Cardiac septum (tissue), 1 donor: Measurements from ENCODE around the gene DNMT3A. TPM values are rescaled to one million over a fixed set of nuclear protein-coding genes. Genes with fewer than 3 reads are reported as not detected.
A peak's percentile ranks its signal among the peaks of the same experiment; 100 is the strongest.

Source experiments
- DNase-seq: peaks from one replicate; pipeline ENCODE4 v3.0.0-alpha.2; 2020; ENCODE audit warnings: low spot score
- intact Hi-C: fragments of 100-400 bp; cut with DNase I; formaldehyde crosslinking; loops from one replicate; pipeline ENCODE4 v1.14.0; 2022
- long read RNA-seq: library from polyadenylated mRNA; unstranded; transcript quantifications from one replicate; pipeline ENCODE4 v2.0.0, GENCODE V29; 2021
- total RNA-seq: library from RNA; stranded (reverse); fragmentation: NEBNext Ultra II Directional; extraction: Animal tissue kit (Norgen Biotek cat#: 25700); gene quantifications from one replicate; pipeline ENCODE4 v1.2.1, GENCODE V29; 2021
- donor health status: DM: no; HTN: no; CAD: no.

DNMT3A gene
- total RNA-seq = 24.9 TPM
- long read RNA-seq, full-length matches to known transcripts = 6 of 25 reads
- long read RNA-seq, partial matches to known transcripts = 7 of 25 reads
- long read RNA-seq, other reads (novel, unspliced or antisense) = 12 of 25 reads

DNA sequence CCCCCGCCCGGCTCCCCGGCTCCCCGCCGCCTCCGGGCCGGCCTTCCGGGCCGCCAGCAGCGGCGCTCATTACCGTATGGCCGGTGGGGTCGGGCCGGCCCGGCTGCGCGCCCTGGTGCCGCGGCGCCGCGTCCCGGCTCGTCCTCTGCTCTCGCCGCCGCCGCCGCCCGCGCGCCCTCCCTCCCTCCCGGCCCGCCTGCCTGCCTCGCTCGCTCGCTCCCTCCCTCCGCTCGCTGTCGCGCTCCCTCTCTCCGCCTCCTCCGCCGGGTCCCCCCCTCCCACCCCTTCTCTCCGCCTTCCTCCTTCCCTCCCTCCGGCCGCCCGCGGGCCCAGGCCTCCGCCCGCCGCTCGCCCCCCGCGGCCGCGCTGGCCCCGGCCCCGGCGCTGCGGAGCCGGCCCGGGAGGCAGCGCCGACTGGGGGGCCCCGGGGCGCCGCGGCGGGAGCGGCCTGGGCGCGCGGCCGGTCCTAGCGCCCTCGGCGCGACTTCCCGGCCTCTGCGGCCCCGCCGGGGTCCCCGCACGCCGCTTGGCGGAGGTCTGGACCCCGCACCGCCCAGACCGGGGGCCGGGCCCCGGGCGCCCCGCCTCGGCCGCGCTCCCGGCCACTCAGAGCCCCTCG lies at the start of gene DNMT3A:
TSS of gene DNMT3A (minus strand) at position 173 of the 619 bp plus-strand sequence. CDS start 27,941 bp downstream, outside the sequence.
- intact Hi-C loops = loop anchor here (2.0 to 5.0 kb wide), 2 partner anchors 35 to 180 kb away; no protein-coding TSS in a partner anchor
- peak; percentile 86 for DNase-seq

DNA sequence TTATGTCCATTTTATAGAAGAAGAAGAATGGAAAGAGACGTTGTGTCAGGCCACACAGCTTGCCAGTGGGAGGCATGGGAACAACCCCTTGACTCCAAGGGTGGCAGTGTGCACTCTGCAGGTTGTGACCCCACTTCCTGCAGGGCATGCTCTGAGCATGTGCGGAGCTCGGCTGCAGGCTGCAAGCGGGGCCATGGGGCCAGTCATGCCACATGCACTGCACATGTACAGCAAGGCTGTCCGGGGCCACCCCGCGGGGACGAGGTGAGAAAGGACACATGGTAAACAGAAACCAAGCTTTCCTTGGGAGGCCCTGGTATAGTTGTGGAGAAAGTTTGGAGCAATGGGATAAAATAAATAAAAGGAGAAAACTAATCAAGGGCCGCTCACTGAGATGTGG lies 47.4 kb upstream of the DNMT3A start:
- intact Hi-C loops = no loop called here
- no peak for DNase-seq

DNA sequence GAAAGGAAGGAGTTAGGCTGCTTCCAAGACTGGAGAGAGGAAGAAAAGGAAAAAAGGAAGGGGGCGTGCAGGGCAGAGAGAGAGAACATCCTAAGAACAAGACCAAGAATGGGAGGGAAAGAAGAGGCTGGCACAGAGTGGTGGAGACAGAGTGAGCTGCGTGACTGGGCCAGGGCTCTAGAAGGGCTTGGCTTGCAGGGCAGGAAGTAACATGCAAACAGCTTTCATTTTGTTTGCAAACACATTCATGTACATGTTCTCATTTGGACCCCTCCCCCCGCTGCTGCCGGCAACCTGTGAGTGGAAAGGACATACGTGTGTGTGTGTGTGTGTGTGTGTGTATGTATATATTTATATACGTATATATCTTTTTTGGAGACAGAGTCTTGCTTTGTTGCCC lies 46.8 kb upstream of the DNMT3A start:
- DNase-seq = no peak
- intact Hi-C loops = no loop called here

DNA sequence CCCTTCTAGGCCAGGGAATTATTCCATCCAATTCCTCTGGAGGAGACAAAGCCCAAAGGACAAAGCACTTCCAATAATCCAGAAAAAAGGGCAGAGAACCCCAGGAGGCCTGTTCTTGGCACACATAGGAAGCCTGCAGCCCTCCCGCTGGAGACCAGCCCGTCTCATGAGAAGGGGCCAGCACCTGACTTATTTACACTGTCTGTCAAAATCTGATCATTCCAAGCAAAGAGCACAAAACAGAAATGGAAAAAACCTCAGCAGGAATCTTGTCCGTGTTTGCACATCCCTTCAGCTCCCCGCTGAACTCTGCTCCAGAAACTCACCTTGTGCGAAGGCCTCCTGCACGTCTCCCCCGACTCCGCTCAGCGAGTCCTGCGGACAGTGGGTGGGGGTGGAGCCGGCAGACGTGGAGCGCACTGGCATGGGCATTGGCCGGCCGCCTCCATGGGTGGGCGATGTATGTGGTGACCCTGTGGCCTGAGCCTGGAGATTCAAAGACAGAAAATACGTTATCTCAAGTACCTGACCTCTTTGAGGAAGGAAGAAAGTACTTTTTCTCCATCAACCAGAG lies 46.2 kb upstream of the DNMT3A start:
- intact Hi-C loops = no loop called here
- no peak for DNase-seq

DNA sequence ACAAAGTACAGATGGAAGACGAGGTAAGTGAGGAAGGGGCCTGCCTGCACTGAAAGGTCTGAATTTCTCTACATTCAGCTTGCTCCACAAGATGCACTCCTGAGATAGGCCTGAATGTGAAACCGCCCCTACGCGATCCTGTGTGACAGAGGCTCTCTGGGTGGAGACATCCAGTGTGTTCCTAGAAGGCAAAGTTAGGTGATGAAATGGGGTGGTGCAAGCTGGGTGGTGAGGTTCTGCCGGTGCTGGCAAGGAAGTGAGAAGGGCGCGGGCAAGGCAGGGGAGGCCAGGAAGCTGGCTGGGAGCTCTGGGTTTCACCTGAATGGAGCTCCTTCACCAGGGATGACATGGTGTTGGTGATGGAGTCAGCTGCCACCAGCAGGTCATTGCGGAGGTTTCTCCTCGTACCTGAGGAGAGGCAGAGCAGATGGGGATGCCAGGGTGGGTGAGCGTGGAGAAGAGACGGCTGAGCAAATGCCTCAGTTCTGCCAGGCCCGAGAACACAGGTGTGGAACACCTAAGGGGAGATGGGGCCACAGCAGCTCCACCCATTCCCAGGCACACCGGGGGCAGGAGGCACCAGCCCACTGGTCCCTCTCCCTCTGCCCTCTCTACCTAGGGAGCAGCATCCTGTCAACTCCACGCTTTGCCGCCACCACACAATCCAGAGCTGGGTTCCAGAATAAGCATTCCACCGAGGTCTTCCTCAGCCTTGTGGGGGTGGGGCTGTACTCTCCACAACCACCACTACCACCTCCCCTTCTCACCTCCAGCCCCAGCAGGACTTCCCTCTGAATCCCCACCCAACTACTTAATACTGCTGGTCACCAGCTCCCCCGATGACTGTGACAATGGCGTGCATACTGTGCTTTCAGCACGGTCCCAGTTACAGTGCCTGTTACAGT lies 45.5 kb upstream of the DNMT3A start:
- no peak for DNase-seq

DNA sequence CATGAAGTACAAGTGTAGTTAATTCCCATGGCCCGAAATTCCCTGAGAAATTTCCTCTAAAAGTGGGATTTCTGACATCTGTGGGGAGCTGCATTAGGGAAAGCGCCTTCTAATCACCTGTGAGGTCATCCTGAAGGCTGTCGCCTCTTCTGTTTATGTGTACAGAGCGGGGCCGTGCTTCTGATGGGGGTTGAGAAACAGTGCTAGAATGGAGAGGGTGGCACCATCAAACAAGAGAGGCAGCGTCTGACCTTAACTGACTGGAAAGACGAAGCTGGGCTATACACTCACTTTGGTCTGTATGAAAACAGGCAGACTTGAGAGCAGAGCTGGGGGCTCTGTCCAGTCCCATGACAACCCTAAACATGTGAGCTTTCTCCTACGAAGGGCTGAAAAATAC lies 44.2 kb upstream of the DNMT3A start:
- intact Hi-C loops = no loop called here
- no peak for DNase-seq

More for the DNA sequence above, 45.5 kb upstream of the DNMT3A start:
- intact Hi-C loops = no loop called here

DNA sequence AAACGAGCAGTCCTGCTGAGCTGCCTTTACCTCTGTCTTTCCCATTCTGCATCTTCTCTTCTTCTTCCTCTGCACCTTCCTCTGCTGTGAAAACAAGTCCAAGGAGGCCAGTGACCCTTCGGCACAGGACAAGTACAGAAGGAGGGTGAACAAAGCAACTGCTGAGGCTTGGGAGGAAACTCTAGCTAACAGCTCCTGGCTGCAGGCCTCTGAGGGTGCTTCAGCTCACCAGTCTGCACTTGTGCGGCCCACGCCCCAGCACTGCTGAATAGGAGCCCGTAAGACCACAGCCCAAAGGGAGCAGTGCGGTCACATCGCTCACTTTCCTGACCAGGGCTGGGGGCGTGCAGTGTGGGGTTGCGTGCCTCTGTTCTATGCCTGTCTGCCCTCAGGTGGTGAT lies 42.1 kb upstream of the DNMT3A start:
- intact Hi-C loops = no loop called here
- no peak for DNase-seq

DNA sequence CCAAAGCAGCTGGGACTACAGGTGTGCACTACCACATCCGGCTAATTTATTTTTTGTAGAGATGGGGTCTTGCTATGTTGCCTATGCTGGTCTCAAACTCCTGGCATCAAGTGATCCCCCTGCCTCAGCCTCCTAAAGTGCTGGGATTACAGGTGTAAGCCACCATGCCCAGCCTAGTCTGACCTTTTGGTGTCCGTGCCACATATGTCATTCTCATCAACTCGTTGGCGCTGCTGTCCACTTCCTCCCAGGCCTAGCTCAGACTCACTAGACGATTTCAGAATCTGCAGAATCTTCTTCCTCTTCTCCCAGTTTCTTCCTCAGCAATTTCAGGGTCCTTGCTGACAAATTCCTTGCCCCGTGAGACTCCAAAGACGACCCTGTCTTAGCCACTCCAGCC lies 39.8 kb upstream of the DNMT3A start:
- intact Hi-C loops = no loop called here
- peak; percentile 56 for DNase-seq

DNA sequence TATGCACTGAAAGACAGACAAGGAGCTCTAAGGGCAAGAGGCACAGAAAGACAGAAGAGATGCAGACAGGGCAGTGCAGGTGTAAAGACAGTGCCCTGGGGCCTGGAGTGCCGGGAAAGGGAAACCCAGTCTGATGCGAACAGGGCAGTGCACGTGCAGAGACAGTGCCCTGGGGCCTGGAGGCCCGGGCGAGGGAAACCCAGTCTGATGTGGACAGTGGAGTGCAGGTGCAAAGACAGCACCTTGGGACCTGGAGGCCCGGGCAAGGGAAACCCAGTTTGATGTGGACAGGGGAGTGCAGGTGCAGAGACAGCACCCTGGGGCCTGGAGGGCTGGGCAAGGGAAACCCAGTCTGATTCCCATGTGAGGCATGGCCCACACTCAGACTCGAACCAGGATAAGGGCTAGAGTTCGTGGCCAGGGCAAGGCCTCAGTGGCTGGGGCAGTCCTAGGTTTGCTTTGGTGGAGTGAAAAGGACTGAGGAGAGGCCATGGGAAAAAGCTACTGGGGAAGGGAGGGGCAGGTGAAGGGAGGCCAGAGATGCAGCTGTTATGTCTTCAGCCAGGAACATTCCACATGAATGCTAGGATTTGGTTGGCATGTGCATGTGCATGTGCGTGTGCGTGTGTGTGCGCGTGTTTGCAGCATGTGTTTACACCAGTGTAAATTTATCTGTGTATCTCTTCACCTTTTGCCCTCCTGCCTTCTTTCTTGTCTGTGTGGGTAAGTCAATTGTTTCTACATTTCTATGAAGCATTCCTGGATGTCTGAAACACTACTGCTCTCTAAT lies 39.1 kb upstream of the DNMT3A start:
- peak; percentile 41 for DNase-seq
- intact Hi-C loops = no loop called here

DNA sequence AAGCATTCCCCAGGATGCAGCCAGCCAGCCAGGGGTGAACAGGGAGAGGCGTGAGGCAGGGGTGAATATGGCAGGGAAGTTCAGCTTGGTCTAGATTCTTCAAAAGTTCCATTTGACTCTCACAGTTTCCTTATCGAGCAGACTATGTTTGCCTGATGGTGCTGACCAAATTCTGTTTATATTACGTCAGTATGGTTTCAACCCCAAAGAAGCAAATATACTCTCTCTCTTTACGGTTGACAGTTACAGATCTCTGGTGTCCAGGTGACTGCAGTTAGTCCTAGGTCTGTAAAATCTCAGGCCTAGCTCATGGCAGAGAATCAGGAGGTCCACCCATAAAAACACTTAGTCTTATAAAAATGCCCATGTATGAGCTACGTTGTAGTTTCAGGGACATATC lies 38.3 kb upstream of the DNMT3A start:
- intact Hi-C loops = no loop called here
- no peak for DNase-seq

DNA sequence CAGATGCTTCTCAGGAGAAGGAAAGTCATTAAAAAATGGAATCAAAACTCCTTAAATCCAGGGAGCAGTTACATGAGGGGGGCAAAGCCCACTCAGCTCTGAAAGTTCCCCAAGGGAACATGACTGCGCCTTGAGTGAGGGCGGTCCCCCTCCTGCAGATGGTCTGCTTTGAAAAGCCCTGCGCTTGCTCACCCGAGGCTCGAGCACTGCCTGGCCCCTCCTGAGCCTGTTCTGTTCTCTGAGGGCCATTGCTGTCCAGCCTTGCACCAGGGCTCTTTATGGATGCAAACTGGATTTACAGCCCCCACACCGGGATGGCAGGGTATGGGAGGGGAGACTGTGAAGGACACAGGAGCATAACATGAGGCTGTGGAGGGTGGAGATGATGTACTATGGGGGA lies 37.8 kb upstream of the DNMT3A start:
- intact Hi-C loops = loop anchor here (5.0 kb wide), 1 partner anchor 67 kb away; no protein-coding TSS in a partner anchor
- peak; percentile 67 for DNase-seq

DNA sequence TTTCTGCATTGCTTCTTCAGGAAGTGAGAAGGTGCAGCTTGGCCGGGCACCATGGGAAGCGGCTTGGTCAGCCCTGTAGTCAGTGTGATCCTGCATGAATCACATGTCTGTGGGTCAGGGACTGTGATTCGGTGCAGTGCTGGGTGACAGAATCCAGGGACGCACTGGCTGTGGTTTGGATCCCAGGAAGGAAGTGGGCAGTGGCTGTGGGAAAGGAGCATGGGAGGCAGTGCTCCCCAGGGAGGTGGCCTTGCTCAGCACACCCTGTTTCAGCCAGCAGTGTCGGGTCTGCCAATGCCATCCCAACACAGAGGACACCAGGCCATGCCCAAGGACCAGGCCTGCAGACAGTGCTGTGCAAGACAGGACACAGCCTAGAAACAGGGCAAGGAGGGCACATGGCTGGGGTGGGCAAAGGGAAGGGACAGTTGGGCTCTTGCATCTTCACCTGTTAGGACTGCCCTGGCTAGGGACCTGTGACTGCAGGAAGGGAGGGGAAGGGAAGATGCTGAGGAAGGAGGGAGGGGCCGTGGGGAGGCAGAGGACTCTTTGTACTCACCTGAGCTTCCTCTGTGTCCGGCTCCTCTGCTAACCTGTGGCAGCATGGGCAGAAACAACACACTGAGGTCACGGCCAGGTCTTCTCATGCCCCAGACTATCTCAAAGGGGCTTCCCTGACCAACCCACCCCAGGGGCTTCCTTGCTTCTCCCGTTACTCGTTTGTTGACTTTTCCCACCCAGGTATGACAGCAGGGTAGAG lies 37.2 kb upstream of the DNMT3A start:
- intact Hi-C loops = loop anchor here (5.0 kb wide), 1 partner anchor 67 kb away; no protein-coding TSS in a partner anchor
- peak; percentile 67 for DNase-seq

DNA sequence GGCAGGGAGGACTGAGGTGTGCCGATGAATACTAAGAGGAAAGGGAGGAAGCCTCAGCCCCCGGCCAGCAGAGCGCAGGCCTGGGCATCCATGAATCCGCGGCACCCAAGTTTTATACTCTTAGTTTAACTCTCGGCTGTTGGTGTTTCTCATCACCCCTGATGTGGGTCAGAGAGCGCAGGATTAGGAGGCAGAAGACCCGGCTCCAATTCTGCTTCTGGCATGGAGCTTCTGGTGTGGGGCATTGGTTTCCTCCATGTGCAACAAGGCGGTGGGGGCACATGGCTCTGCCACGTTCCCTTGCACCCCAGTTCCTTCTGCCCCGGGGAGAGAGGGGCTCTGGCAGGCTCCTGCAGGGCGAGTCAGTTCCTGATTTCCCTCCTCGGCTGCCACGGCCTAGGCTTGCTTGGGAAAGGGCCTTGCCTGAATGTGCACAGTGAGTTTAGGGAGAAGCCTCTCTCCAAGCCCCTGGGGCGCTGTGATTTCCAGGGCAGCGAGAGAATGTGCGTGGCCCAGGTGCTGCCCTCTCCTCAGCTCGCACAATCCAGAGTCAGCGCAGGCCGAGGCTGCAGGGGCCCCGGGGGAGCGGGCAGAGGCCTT lies 36.2 kb upstream of the DNMT3A start:
- DNase-seq = peak; percentile 53
- intact Hi-C loops = loop anchor here (2.0 to 5.0 kb wide), 2 partner anchors 35 to 66 kb away; no protein-coding TSS in a partner anchor

DNA sequence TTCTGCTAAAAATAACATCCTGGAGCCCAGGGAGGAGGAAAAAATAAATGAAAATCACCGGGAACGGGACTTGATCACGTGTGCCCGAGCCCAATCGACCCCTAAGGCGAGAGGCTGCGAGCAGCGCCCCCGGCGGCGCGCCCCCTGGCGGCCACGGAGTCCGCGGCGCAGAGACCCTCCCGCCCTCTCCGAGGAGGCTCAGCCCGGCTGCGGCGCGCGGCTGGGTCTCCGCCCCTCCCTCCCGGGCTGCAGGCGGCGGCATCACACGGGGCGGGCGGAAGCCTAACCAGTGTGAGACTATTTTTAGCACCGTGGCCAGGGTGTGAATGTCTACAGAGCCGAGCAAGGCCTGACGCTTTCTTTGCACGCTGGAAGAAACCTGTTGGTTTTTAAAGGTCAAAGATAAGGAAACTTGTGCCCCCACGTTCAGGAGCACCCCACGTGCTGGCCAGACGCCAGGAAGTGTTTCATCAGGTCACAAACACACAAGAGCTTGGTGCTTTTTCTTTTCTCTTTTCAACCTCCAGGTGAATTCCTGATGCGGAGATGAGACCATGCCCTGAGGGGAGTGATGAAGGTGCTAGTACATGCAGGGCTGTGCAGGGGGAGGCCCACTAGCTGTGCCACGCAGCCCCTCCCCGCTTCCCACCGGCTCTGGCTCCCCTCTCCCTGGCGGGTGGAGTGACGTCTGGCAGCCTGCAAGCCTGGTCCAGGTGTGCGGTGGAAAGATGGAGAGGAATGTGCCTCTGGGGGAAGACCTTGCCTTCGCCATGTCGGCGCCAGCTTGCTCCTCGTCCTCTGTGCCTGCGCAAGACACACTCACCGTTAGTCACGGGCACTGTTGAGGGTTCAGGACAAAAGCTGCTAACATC lies 35.3 kb upstream of the DNMT3A start:
- intact Hi-C loops = loop anchor here (2.0 to 5.0 kb wide), 2 partner anchors 34 to 65 kb away; no protein-coding TSS in a partner anchor
- peak; percentile 92 for DNase-seq

DNA sequence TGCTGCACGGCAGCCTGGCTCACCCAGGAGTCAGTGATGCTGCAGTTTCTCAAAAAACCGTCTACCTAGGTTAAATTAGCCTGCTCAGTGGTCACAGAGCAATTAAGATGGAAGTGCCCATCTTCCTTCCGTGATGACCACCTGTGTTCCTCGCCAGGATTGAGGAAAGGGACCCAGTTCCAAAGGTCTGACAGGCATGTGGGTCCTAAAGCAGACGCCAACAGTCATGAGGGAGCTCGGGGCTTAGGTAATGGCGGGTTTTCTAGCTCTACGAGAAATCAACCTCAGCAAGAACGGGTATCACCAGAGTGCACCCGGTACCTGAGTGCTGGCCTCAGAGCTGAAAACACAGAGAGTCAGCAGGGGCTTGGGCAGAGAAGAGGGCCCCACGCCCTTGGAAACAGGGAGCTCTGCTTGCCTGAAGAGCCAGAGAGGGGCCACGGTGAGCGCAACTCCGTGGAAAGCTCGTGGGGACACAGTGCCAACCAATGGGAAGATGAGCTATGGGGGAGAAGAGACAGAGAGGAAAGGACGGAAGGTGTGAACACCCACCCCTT lies 34.3 kb upstream of the DNMT3A start:
- no peak for DNase-seq
- intact Hi-C loops = loop anchor here (2.0 to 5.0 kb wide), 2 partner anchors 33 to 64 kb away; no protein-coding TSS in a partner anchor

DNA sequence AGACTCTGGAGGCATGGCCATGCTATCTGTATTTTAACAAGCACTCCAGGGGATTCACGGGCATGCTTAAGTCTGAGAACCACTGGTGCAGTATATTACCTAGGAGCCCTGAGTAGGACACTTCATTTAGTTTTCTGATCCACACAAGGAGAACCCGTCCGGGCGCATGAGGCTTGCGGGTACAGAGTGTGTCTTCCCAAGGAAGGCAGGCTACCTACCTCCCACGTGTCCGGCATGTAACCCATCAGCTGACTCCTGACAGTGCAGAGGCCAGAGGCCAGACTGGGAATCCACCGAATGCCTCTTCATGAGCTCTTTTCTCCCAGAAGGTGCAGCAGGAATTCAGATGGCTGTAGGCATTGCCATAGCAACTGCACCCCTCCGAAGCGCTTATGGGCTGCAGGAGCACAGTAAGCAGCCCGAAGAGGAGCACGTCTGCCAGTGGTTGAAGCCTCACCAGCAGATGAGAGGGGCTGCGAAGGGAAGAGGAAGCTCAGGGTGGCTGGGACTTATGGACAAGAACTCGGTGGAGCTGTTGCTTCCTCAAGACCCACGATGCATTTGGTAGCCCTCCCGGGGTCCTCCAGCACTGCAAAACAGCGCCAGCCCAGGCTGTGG lies 33.8 kb upstream of the DNMT3A start:
- intact Hi-C loops = loop anchor here (5.0 kb wide), 1 partner anchor 63 kb away; no protein-coding TSS in a partner anchor
- no peak for DNase-seq
